Measurements from ENCODE around the gene NUP43.

- no peak for TF ChIP-seq CTCF (IDR thresholded peaks at IDR 0.05)
- TF ChIP-seq POLR2A (IDR thresholded peaks at IDR 0.05) = no peak
Observed at GRCh38 chr6:149683256-149683859, 63.0 kb downstream of the NUP43 start.

All from lower leg skin (tissue), 3 donors.